ENCODE data around the gene TACC2. TPM values are rescaled to one million over a fixed set of nuclear protein-coding genes. Genes with fewer than 3 reads are reported as not detected.

TACC2 gene
- total and polyA plus RNA-seq, 2 experiments from 2014 or later: 30.8 to 35.9 TPM

DNA sequence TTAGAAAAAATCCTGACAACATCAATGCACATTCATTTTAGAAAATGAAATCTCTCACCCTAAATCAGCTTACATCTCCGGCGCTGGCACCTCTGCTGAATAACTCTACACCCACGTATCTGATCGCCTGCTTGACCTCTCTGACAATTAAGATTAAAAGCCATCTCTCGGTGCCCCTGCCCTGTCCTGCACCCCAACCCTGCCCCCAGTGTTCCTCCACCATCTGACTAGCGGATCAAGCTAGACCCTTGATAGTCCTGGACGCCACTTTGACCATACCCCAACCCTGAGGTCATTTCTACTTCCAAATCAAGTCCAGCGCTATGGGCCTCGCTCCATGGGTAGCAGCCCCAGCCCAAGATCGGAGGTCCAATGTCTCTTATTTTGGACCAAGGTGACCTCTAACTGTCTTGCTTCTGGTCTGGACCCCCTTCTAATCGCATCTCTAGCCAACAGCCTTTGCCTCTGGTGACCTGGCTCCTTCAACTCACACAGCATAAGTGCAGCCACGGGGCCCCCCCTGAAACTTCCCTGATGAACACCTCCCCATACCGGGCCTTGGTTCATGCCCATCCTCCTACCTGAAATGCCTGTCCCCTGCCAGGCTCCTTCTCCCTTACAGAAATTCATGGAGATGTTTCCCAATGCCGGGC, 310.6 kb downstream of the TACC2 start:
- no peaks in the 10 kb centered on the region for H3K27me3 ChIP-seq (ENCODE audit: insufficient read depth)
- ATAC-seq (no peak), DNase-seq (ENCODE audit: low spot score) (no peak)
- TF ChIP-seq ZNF331 (CRISPR knock-in tag; IDR thresholded peaks at IDR 0.05; ENCODE audit: low read depth): no peak
- TF ChIP-seq, protein P1, sequence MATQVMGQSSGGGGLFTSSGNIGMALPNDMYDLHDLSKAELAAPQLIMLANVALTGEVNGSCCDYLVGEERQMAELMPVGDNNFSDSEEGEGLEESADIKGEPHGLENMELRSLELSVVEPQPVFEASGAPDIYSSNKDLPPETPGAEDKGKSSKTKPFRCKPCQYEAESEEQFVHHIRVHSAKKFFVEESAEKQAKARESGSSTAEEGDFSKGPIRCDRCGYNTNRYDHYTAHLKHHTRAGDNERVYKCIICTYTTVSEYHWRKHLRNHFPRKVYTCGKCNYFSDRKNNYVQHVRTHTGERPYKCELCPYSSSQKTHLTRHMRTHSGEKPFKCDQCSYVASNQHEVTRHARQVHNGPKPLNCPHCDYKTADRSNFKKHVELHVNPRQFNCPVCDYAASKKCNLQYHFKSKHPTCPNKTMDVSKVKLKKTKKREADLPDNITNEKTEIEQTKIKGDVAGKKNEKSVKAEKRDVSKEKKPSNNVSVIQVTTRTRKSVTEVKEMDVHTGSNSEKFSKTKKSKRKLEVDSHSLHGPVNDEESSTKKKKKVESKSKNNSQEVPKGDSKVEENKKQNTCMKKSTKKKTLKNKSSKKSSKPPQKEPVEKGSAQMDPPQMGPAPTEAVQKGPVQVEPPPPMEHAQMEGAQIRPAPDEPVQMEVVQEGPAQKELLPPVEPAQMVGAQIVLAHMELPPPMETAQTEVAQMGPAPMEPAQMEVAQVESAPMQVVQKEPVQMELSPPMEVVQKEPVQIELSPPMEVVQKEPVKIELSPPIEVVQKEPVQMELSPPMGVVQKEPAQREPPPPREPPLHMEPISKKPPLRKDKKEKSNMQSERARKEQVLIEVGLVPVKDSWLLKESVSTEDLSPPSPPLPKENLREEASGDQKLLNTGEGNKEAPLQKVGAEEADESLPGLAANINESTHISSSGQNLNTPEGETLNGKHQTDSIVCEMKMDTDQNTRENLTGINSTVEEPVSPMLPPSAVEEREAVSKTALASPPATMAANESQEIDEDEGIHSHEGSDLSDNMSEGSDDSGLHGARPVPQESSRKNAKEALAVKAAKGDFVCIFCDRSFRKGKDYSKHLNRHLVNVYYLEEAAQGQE (IDR thresholded peaks at IDR 0.05; ENCODE audit: unreplicated experiment): no peak
- no peaks in the 10 kb centered on the region for H4K20me1 ChIP-seq (replicated peaks; ENCODE audit: insufficient read depth)
- Mint-ChIP-seq H3K9me3 (no peaks in the 10 kb centered on the region), H3K36me3 (ENCODE audit: low read depth) (no peaks in the 10 kb centered on the region), H3K27ac (no peak overlapping the region), H3K4me3 (no peak overlapping the region), H3K27me3 (ENCODE audit: insufficient read depth, low read depth, poor library complexity) (peaks cover 5% of the 10 kb centered on the region), H3K4me1 (peaks cover 5% of the 10 kb centered on the region)
- no peak overlapping the region for H3K4me3 ChIP-seq
- peak overlapping the region; percentile 80 for H2AFZ ChIP-seq
- 0 out of 2 replicates have a peak, but pooled peaks cover 5% of the 10 kb centered on the region for H3K9me2 ChIP-seq (ENCODE audit: insufficient read depth)
- 0 out of 2 replicates have a peak, but pooled peaks cover 2% of the 10 kb centered on the region for H3K4me1 ChIP-seq (ENCODE audit: insufficient read depth)
- H3K36me3 ChIP-seq (ENCODE audit: insufficient read depth): no peaks in the 10 kb centered on the region
- H3K27ac ChIP-seq (ENCODE audit: low read depth): no peak overlapping the region
- no peak overlapping the region for H3K4me2 ChIP-seq
- no peaks in the 10 kb centered on the region for H3K79me2 ChIP-seq (replicated peaks; ENCODE audit: insufficient read depth)
- no peaks in the 10 kb centered on the region for H3F3A ChIP-seq (replicated peaks; ENCODE audit: low read depth)

DNA sequence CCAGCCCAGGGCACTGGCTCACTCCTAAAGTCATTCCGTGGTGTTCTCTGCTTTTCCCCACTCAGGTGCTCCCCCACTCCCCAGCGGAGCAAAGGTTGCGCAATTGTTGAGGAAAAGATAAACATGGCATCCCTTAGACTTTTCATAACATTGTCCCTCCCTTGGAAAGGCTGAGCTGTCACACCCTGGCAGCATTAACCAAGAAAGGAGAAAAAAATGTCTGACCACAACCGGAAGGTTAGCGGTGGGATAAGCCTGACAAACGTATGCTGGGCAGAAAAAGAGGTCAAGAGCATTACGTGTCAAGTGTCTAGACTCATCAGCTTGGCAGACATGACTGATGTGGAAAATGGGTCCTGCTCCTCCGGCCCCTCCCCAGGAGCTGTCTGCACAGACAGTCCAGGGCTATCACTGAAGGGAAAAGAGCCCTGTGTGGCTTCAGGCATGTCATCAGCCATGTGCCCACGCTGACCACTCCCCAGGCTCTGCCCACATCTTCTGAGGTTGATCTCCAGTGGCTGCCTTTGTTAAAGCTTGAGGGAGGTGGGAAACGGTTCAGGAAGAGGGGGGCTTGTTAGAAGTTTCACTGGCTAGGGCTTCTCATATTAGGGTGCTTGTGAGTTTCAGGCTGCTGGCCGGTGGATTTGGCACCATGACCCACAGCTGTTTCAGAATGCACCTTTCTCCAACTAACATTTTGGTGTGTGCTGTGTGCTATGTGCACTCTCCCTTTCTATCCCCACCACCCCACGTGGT, 312.3 kb downstream of the TACC2 start:
- Histone ChIP-seq H3K36me3 (ENCODE audit: insufficient read depth) (no peaks in the 10 kb centered on the region), H3F3A (replicated peaks; ENCODE audit: low read depth) (no peaks in the 10 kb centered on the region), H4K20me1 (replicated peaks; ENCODE audit: insufficient read depth) (no peaks in the 10 kb centered on the region), H3K27ac (ENCODE audit: low read depth) (no peak overlapping the region), H2AFZ (no peak overlapping the region), H3K27me3 (ENCODE audit: insufficient read depth) (no peaks in the 10 kb centered on the region), H3K9me2 (ENCODE audit: insufficient read depth) (0 out of 2 replicates have a peak, but pooled peaks cover 5% of the 10 kb centered on the region), H3K4me3 (no peak overlapping the region), H3K4me1 (ENCODE audit: insufficient read depth) (0 out of 2 replicates have a peak, but pooled peaks cover 2% of the 10 kb centered on the region), H3K79me2 (replicated peaks; ENCODE audit: insufficient read depth) (no peaks in the 10 kb centered on the region), H3K4me2 (no peak overlapping the region)
- Mint-ChIP-seq H3K27ac (no peak overlapping the region), H3K9me3 (peaks cover 8% of the 10 kb centered on the region), H3K36me3 (ENCODE audit: low read depth) (peaks cover 4% of the 10 kb centered on the region; the same call in 1 of the 3 replicates), H3K27me3 (ENCODE audit: insufficient read depth, low read depth, poor library complexity) (peaks cover 5% of the 10 kb centered on the region), H3K4me1 (peaks cover 5% of the 10 kb centered on the region), H3K4me3 (no peak overlapping the region)
- ATAC-seq (no peak), DNase-seq (ENCODE audit: low spot score) (no peak)
- TF ChIP-seq, protein P2, sequence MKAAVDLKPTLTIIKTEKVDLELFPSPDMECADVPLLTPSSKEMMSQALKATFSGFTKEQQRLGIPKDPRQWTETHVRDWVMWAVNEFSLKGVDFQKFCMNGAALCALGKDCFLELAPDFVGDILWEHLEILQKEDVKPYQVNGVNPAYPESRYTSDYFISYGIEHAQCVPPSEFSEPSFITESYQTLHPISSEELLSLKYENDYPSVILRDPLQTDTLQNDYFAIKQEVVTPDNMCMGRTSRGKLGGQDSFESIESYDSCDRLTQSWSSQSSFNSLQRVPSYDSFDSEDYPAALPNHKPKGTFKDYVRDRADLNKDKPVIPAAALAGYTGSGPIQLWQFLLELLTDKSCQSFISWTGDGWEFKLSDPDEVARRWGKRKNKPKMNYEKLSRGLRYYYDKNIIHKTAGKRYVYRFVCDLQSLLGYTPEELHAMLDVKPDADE (IDR thresholded peaks at IDR 0.05): no peak
- no peak for TF ChIP-seq POLR2AphosphoS5 (IDR thresholded peaks at IDR 0.05; ENCODE audit: low read depth)
- TF ChIP-seq, protein P3, sequence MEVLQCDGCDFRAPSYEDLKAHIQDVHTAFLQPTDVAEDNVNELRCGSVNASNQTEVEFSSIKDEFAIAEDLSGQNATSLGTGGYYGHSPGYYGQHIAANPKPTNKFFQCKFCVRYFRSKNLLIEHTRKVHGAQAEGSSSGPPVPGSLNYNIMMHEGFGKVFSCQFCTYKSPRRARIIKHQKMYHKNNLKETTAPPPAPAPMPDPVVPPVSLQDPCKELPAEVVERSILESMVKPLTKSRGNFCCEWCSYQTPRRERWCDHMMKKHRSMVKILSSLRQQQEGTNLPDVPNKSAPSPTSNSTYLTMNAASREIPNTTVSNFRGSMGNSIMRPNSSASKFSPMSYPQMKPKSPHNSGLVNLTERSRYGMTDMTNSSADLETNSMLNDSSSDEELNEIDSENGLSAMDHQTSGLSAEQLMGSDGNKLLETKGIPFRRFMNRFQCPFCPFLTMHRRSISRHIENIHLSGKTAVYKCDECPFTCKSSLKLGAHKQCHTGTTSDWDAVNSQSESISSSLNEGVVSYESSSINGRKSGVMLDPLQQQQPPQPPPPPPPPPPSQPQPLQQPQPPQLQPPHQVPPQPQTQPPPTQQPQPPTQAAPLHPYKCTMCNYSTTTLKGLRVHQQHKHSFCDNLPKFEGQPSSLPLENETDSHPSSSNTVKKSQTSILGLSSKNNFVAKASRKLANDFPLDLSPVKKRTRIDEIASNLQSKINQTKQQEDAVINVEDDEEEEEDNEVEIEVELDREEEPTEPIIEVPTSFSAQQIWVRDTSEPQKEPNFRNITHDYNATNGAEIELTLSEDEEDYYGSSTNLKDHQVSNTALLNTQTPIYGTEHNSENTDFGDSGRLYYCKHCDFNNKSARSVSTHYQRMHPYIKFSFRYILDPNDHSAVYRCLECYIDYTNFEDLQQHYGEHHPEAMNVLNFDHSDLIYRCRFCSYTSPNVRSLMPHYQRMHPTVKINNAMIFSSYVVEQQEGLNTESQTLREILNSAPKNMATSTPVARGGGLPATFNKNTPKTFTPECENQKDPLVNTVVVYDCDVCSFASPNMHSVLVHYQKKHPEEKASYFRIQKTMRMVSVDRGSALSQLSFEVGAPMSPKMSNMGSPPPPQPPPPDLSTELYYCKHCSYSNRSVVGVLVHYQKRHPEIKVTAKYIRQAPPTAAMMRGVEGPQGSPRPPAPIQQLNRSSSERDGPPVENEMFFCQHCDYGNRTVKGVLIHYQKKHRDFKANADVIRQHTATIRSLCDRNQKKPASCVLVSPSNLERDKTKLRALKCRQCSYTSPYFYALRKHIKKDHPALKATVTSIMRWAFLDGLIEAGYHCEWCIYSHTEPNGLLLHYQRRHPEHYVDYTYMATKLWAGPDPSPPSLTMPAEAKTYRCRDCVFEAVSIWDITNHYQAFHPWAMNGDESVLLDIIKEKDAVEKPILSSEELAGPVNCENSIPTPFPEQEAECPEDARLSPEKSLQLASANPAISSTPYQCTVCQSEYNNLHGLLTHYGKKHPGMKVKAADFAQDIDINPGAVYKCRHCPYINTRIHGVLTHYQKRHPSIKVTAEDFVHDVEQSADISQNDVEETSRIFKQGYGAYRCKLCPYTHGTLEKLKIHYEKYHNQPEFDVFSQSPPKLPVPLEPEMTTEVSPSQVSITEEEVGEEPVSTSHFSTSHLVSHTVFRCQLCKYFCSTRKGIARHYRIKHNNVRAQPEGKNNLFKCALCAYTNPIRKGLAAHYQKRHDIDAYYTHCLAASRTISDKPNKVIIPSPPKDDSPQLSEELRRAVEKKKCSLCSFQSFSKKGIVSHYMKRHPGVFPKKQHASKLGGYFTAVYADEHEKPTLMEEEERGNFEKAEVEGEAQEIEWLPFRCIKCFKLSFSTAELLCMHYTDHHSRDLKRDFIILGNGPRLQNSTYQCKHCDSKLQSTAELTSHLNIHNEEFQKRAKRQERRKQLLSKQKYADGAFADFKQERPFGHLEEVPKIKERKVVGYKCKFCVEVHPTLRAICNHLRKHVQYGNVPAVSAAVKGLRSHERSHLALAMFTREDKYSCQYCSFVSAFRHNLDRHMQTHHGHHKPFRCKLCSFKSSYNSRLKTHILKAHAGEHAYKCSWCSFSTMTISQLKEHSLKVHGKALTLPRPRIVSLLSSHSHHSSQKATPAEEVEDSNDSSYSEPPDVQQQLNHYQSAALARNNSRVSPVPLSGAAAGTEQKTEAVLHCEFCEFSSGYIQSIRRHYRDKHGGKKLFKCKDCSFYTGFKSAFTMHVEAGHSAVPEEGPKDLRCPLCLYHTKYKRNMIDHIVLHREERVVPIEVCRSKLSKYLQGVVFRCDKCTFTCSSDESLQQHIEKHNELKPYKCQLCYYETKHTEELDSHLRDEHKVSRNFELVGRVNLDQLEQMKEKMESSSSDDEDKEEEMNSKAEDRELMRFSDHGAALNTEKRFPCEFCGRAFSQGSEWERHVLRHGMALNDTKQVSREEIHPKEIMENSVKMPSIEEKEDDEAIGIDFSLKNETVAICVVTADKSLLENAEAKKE (CRISPR knock-in tag; IDR thresholded peaks at IDR 0.05): no peak
- TF ChIP-seq, protein P4, sequence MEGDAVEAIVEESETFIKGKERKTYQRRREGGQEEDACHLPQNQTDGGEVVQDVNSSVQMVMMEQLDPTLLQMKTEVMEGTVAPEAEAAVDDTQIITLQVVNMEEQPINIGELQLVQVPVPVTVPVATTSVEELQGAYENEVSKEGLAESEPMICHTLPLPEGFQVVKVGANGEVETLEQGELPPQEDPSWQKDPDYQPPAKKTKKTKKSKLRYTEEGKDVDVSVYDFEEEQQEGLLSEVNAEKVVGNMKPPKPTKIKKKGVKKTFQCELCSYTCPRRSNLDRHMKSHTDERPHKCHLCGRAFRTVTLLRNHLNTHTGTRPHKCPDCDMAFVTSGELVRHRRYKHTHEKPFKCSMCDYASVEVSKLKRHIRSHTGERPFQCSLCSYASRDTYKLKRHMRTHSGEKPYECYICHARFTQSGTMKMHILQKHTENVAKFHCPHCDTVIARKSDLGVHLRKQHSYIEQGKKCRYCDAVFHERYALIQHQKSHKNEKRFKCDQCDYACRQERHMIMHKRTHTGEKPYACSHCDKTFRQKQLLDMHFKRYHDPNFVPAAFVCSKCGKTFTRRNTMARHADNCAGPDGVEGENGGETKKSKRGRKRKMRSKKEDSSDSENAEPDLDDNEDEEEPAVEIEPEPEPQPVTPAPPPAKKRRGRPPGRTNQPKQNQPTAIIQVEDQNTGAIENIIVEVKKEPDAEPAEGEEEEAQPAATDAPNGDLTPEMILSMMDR (conservative IDR thresholded peaks at IDR 0.05; ENCODE audit: low read depth in 2 of 2): no peak
